Neural progenitor cell (in vitro differentiated cells): ENCODE results near the gene RPS6KA1.

Source experiments
- EZH2 ChIP-seq: fragments of 200-600 bp; sonication (generic); IDR thresholded peaks from 2 replicates; pipeline ENCODE4 v1.6.1; 2017; ENCODE audit warnings: antibody characterized with exemption, mild to moderate bottlenecking, moderate library complexity
- EZH2phosphoT487 ChIP-seq: fragments of 200-600 bp; sonication (generic); IDR thresholded peaks from 2 replicates; pipeline ENCODE4 v1.6.1; 2017; ENCODE audit warnings: antibody characterized with exemption
- TF ChIP-seq, protein P1 (sequence below): fragments of 200-600 bp; sonication (generic); IDR thresholded peaks from 2 replicates; pipeline ENCODE4 v1.5.1; 2017; ENCODE audit warnings: antibody characterized with exemption, mild to moderate bottlenecking

DNA sequence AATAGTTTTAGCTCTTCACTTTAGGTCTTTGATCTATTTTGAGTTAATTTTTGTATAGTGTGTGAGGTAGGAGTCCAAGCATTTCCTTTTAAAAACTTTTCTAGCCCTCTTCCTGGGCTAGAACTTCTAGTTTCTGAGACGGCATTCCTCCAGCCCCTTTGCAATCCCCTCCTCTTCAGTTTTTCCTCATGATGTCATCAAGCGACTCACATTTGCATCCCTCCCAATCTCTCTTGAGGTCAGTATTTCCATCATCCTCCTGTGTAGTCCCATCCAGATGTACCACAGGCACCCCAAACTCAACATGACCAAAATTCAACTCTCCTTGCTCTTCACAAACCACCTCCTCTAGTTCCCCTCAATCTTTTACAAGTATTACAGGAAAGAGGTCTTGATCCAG lies 46.6 kb upstream of the RPS6KA1 start:
- TF ChIP-seq, protein P1, sequence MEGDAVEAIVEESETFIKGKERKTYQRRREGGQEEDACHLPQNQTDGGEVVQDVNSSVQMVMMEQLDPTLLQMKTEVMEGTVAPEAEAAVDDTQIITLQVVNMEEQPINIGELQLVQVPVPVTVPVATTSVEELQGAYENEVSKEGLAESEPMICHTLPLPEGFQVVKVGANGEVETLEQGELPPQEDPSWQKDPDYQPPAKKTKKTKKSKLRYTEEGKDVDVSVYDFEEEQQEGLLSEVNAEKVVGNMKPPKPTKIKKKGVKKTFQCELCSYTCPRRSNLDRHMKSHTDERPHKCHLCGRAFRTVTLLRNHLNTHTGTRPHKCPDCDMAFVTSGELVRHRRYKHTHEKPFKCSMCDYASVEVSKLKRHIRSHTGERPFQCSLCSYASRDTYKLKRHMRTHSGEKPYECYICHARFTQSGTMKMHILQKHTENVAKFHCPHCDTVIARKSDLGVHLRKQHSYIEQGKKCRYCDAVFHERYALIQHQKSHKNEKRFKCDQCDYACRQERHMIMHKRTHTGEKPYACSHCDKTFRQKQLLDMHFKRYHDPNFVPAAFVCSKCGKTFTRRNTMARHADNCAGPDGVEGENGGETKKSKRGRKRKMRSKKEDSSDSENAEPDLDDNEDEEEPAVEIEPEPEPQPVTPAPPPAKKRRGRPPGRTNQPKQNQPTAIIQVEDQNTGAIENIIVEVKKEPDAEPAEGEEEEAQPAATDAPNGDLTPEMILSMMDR: no peak
- TF ChIP-seq EZH2: no peak
- no peak for TF ChIP-seq EZH2phosphoT487
